Prostate gland (tissue), 2 donors: ENCODE measurements around the gene ZNF837.

ENCODE experiments used
- POLR2A ChIP-seq: fragments of 450-650 bp; IDR thresholded peaks from one replicate; pipeline ENCODE4 v1.6.1; 2016; ENCODE audit warnings: antibody characterized with exemption, mild to moderate bottlenecking
- POLR2AphosphoS5 ChIP-seq: sonication (generic); formaldehyde crosslinking; IDR thresholded peaks from one replicate; pipeline ENCODE4 v1.6.1; 2017; ENCODE audit warnings: antibody characterized with exemption
- TF ChIP-seq, protein P1 (sequence below), 4 experiments: fragments of 200-600 bp in 2 of 4; fragments of 450-650 bp in 2 of 4; sonication (generic) in 2 of 4; IDR thresholded peaks; 1 replicate in 3 of 4; 2 replicates in 1 of 4; pipeline ENCODE4 v1.5.1; 2016 to 2019; ENCODE audit warnings: antibody characterized with exemption in 4 of 4, mild to moderate bottlenecking in 2 of 4, moderate library complexity in 2 of 4

DNA sequence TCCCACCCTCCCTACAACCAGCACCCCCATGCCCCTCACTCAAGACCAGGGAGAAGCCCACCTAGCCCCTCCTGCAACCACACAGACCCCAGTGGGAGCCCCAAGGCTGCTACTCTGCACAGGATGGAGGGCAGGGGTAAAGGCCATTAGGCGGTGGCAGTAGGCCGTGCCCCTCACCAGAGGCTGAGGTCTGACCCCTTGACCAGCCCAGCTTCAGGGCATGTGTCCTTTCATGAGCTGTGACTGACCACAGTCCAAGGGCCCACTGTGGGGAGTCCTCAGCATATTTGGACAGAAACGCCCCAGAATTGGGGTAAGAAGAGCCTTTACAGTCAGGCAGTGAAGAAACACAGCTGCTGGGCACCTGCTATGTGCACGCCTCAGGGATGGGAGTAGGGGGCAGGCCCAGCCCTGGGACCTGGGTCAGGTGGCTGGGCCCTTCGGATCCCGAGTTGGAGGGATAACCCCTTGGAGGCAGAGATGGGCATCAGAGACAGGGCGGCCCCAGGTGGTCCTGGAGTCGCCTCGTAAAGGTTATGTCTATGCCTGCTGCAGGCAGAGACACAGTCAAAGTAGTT, 4.6 kb upstream of the ZNF837 start:
- TF ChIP-seq, protein P1, sequence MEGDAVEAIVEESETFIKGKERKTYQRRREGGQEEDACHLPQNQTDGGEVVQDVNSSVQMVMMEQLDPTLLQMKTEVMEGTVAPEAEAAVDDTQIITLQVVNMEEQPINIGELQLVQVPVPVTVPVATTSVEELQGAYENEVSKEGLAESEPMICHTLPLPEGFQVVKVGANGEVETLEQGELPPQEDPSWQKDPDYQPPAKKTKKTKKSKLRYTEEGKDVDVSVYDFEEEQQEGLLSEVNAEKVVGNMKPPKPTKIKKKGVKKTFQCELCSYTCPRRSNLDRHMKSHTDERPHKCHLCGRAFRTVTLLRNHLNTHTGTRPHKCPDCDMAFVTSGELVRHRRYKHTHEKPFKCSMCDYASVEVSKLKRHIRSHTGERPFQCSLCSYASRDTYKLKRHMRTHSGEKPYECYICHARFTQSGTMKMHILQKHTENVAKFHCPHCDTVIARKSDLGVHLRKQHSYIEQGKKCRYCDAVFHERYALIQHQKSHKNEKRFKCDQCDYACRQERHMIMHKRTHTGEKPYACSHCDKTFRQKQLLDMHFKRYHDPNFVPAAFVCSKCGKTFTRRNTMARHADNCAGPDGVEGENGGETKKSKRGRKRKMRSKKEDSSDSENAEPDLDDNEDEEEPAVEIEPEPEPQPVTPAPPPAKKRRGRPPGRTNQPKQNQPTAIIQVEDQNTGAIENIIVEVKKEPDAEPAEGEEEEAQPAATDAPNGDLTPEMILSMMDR (IDR thresholded peaks at IDR 0.05): no peak
- TF ChIP-seq POLR2A: no peak
- TF ChIP-seq POLR2AphosphoS5: no peak
